ENCODE data around the gene KLHL7.
"Not testable (repeated sequence)": the region's sequence is repeated elsewhere in the genome, so short reads cannot be mapped to it uniquely, and the experiment has no call there.

KLHL7 gene

GRCh38 chr7:23196306-23196705 is 90.7 kb downstream of the KLHL7 start:
- no peak overlapping the region for H3K27ac ChIP-seq
- TF ChIP-seq ZFX (IDR thresholded peaks at IDR 0.05) (no peak), CTCF (conservative IDR thresholded peaks at IDR 0.05) (no peak)

- H3K27ac ChIP-seq, result not testable (repeated sequence)
Measured at GRCh38 chr7:23197745-23198144, 92.2 kb downstream of the KLHL7 start.

GRCh38 chr7:23200331-23200730 is 94.7 kb downstream of the KLHL7 start:
- TF ChIP-seq ZFX (IDR thresholded peaks at IDR 0.05) (no peak), CTCF (conservative IDR thresholded peaks at IDR 0.05) (no peak)
- no peak overlapping the region for H3K27ac ChIP-seq

- TF ChIP-seq CTCF (conservative IDR thresholded peaks at IDR 0.05) (no peak), ZFX (IDR thresholded peaks at IDR 0.05) (no peak)
- no peak overlapping the region for H3K27ac ChIP-seq
Measured at GRCh38 chr7:23204241-23204640, 98.7 kb downstream of the KLHL7 start.

GRCh38 chr7:23205577-23205908 is 100.0 kb downstream of the KLHL7 start:
- TF ChIP-seq ZFX (IDR thresholded peaks at IDR 0.05), result no peak
- no peak for TF ChIP-seq CTCF (conservative IDR thresholded peaks at IDR 0.05)
- H3K27ac ChIP-seq, result no peak overlapping the region

GRCh38 chr7:23205909-23206767 is 100.6 kb downstream of the KLHL7 start:
- H3K27ac ChIP-seq, result no peak overlapping the region

GRCh38 chr7:23207021-23207420 is 101.4 kb downstream of the KLHL7 start:
- TF ChIP-seq CTCF (conservative IDR thresholded peaks at IDR 0.05), result no peak
- no peak for TF ChIP-seq ZFX (IDR thresholded peaks at IDR 0.05)
- H3K27ac ChIP-seq, result no peak overlapping the region

More at GRCh38 chr7:23205909-23206767, 100.6 kb downstream of the KLHL7 start:
- no peak for TF ChIP-seq CTCF (conservative IDR thresholded peaks at IDR 0.05)
- no peak for TF ChIP-seq ZFX (IDR thresholded peaks at IDR 0.05)

- TF ChIP-seq ZFX (IDR thresholded peaks at IDR 0.05), result no peak
- TF ChIP-seq CTCF (conservative IDR thresholded peaks at IDR 0.05), result no peak
- no peak overlapping the region for H3K27ac ChIP-seq
Measured at GRCh38 chr7:23207884-23208283, 102.3 kb downstream of the KLHL7 start.

All from C4-2B (cell line).